GM18499 (cell line): ENCODE measurements around the gene CASQ1.

Experiments used
- ATAC-seq: cut with Tn5 transposase; IDR thresholded peaks from one replicate; pipeline ENCODE4 v1.9.1; 2021; ENCODE audit warnings: moderate number of reproducible peaks; ENCODE audit not compliant: insufficient read depth, unreplicated experiment

Gene CASQ1

GRCh38 chr1:160189649-160190625 is at the start of gene CASQ1:
Gene CASQ1, plus strand, starts transcription at chr1:160190575. Its CDS starts 177 bp downstream, at chr1:160190752.
- no peak for ATAC-seq

GRCh38 chr1:160143695-160144094 is 46.7 kb upstream of the CASQ1 start:
- no peak for ATAC-seq

- ATAC-seq, result no peak
These were observed 45.5 kb upstream of the CASQ1 start for GRCh38 chr1:160144921-160145320.

- no peak for ATAC-seq
These were observed 44.3 kb upstream of the CASQ1 start for GRCh38 chr1:160146107-160146506.

DNA sequence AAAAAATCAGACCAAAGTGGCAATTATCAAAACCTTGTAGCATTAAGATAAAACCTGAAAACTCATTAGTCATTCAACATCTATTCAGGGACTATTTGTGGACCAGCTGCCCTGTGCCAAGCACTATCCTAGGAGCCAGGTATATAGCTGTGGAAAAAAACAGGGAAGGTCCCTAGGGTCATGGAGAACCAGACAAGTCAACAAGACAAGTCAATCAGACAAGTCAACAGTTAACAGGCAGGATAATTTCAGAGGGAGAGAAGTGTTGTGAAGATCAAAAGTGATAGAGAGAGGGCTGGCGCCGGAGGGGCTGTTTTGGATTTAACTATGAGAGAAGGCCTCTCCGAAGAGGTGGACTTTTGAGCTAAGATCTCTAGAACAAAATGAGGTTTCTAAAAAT is 42.3 kb upstream of the CASQ1 start:
- ATAC-seq, result no peak

GRCh38 chr1:160149233-160149632 is 41.1 kb upstream of the CASQ1 start:
- no peak for ATAC-seq

GRCh38 chr1:160149716-160150115 is 40.7 kb upstream of the CASQ1 start:
- ATAC-seq, result no peak

DNA sequence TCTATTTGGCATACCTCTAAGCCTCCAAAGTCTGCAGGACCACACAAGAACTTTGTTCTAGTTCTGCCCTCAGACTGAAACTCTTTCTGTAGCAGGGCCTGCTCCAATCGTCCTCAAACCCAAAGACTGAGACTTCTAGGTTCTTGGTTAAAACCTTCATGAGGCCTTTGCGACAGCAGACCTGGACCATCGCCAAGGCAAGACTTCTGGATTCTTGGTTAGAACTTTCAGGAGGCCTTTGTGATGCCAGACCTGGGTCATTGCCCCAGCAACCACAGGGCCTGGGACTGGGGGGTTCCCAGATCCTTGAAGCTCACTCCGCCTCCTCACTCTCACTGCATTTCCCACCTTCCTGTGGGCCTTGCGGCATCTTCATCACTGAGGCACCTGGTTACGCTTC is 39.1 kb upstream of the CASQ1 start, which contains the start of gene ATP1A4:
Gene ATP1A4, plus strand, starts transcription at position 301 of the 400 bp plus-strand sequence. CDS start 438 bp downstream, outside the sequence.
- ATAC-seq, result no peak

DNA sequence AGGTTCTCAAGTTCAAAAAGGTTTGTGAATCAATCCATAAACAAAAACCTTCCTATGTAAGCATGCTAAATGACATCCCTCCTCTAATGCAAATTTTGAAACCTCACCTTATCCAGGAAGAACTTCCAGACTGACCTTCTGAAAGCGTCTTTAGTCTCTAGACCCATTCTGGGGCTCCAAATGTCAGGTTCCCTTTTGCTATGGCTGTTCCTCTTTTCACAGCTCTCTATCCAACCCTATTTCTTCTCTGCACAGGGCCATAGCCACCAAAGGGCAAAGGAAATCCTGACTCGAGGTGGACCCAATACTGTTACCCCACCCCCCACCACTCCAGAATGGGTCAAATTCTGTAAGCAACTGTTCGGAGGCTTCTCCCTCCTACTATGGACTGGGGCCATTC is 35.6 kb upstream of the CASQ1 start:
- no peak for ATAC-seq

DNA sequence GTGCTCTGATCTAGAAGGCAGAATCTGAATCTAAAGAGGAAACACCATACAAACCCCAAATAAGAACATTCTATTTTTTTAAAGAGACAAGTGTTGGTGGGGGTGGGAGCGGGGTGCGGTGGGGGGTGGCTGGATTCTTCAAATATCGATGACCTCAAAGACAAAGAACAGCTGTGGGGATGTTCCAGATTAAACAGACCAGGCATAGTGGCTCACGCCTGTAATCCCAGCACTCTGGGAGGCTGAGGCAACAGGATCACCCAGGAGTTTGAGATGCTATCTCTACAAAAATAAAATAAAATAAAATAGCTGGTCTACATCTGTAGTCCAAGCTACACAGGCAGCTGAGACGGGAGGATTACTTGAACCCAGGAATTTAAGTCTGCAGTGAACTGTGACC is 34.0 kb upstream of the CASQ1 start:
- no peak for ATAC-seq

DNA sequence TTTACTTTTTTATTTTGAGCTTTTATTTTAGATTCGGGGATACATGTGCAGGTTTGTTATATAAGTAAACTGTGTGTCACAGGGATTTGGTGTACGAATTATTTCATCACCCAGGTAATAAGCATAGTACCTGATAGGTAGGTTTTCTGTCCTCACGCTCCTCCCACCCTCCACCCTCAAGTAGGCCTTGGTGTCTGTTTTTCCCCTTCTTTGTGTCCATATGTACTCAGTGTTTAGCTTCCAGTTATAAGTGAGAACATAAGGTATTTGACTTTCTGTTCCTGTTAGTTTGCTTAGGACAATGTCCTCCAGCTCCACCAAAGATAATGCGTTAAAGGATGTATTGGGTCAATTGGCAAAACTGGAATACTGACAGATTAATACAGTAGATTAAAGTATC is 33.2 kb upstream of the CASQ1 start:
- no peak for ATAC-seq

DNA sequence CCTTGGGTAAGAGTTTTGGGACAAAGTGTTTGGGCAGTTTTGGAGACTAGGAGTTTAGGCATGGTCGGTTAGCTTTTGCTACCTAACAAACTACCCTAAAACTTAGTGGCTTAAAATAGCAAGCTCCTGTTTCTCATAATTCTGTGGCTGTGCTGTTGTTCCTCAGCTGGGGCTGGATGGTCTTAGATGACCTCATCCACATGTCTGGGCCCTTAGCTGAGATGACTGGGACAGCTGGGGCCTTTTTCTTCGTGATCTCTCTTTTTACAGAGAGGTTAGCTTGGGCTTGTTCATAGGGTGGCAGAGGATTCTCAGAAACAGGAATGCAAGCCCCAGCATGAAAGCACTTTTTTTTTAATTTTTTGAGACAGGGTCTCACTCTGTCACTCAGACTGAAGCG is 32.3 kb upstream of the CASQ1 start:
- no peak for ATAC-seq

DNA sequence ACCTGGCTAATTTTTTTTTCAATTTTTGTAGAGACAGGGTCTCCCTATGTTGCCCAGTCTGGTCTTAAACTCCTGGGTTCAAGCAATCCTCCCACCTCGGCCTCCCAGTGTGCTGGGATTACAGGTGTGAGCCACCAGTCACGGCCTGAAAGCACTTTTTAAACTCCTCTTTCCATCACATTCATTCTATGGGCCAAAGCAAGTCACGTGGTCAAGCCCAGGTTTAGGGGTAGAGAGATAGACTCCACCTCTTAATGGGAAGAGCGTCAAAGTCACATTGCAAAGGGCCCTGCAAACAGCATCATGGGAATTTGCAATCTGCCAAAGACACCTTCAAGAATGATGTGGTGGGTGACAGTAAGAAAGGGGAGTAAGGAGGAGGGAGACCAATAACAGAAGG is 31.8 kb upstream of the CASQ1 start:
- ATAC-seq, result no peak

GRCh38 chr1:160159846-160160245 is 30.5 kb upstream of the CASQ1 start:
- no peak for ATAC-seq

GRCh38 chr1:160161965-160162705 is 28.2 kb upstream of the CASQ1 start:
- ATAC-seq, result no peak

- no peak for ATAC-seq
These were observed 27.4 kb upstream of the CASQ1 start for GRCh38 chr1:160162931-160163330.

DNA sequence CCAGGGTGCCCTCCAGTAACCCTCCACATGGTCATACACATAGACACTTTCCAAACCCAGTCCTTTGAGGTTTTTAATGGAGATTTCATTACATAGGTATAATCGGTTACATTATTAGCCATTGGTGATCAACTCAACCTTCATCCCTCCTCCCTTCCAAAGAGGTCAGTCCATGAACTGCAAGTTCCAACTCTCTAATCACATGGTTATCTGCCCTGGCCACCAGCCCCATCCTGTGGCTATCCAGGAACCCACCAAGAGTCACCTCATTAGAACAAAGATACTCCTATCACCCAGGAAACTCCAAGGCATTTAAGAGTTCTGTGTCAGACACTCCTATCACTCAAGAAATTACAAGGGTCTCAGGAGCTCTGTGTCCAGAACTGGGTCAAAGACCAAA is 26.8 kb upstream of the CASQ1 start:
- no peak for ATAC-seq

GRCh38 chr1:160164121-160164520 is 26.3 kb upstream of the CASQ1 start:
- ATAC-seq, result no peak

DNA sequence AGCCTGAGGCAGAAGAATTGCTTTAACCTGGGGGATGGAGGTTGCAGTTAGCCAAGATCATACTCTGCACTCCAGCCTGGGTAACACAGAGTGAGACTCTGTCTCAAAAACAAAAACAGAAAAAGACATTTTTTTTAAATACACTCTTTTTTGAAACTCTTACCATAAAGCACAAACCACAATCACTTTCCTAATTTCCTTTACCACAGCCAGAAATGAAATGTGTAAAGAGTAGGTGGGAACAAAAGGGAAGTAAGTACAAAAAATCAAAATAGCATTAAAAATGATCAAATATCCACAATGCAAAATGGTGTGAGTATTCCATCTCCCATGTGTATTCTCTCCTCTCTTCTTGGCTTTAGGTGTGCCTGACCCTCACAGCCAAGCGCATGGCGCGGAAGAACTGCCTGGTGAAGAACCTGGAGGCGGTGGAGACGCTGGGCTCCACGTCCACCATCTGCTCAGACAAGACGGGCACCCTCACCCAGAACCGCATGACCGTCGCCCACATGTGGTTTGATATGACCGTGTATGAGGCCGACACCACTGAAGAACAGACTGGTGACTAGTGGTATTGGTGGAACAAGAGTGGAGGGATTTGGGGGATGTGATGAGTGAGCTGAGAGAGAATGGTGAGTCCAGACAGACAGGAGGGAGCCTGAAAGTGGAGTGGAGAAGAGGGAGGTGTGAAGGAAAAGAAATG is 24.1 kb upstream of the CASQ1 start:
- ATAC-seq, result no peak

- ATAC-seq, result no peak
These were observed 23.3 kb upstream of the CASQ1 start for GRCh38 chr1:160167056-160167455.

DNA sequence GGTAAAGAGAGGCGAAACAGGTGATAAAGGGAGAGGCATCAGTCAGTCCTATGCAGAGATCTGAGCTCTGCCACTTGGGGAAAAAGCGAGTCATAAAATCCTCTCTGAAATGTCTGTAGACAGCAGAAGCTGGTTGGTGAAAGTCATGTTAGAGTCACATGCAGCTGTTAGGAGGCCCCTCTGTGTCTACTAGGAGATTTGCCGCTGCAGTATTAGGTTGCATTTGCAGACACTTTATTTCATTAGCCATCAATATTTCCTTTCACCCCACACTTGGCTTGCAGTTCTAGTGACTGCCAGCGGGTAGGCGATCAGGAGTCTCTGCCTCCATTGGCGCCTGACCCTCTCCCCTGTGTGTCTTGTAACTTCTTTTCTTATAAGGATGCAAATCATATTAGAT is 22.8 kb upstream of the CASQ1 start:
- no peak for ATAC-seq
